IMR-90 (cell line): ENCODE measurements around the gene TGFB1. TPM values are rescaled to one million over a fixed set of nuclear protein-coding genes. Genes with fewer than 3 reads are reported as not detected.
A peak's percentile ranks its signal among the peaks of the same experiment; 100 is the strongest.

Experiments
- ATAC-seq: fragments of 200-7000 bp; cut with Tn5 transposase; 2 replicates; pipeline ENCODE4 v1.9.1; 2020; ENCODE audit warnings: low read depth, mild to moderate bottlenecking, moderate library complexity
- BruUV-seq: library from RNA; stranded (reverse); fragments of 400-500 nt; replicated peaks from 2 replicates; lab custom pipeline; 2021; lab: Mats Ljungman, UMichigan
- CTCF ChIA-PET: fragments of 300-600 bp; formaldehyde crosslinking; extraction: SDS; loops from one replicate; lab custom pipeline; 2021; ENCODE audit warnings: antibody characterized with exemption; lab: Yijun Ruan, JAX
- POLR2A ChIA-PET: fragments of 300-600 bp; sonication (Branson Sonifier 250); formaldehyde crosslinking; loops from one replicate; lab custom pipeline; 2022; ENCODE audit warnings: antibody characterized with exemption; ENCODE audit not compliant: unreplicated experiment; lab: Charles Lee
- DNase-seq: peaks from one replicate; pipeline ENCODE4 v3.0.0; 2013
- H2AFZ ChIP-seq: replicated peaks from 2 replicates; pipeline ENCODE3; 2013; ENCODE audit warnings: low read length, mild to moderate bottlenecking; ENCODE audit not compliant: poor library complexity
- H2AK5ac ChIP-seq: 2 replicates; pipeline ENCODE4 v1.6.1; 2013; ENCODE audit warnings: low read depth, low read length, inconsistent platforms
- H2AK9ac ChIP-seq: replicated peaks from 2 replicates; pipeline ENCODE3; 2013; ENCODE audit warnings: mild to moderate bottlenecking, low read depth, low read length, moderate library complexity; ENCODE audit not compliant: poor library complexity
- H2BK120ac ChIP-seq: 2 replicates; pipeline ENCODE4 v1.6.1; 2013; ENCODE audit warnings: low read depth, low read length, inconsistent platforms
- H2BK15ac ChIP-seq: 3 replicates; pipeline ENCODE4 v1.6.1; 2013; ENCODE audit warnings: low read depth, low read length, inconsistent platforms
- H2BK20ac ChIP-seq: 2 replicates; pipeline ENCODE4 v1.6.1; 2013; ENCODE audit warnings: low read depth, mild to moderate bottlenecking, inconsistent platforms, low read length, moderate library complexity
- H2BK5ac ChIP-seq: 2 replicates; pipeline ENCODE4 v1.6.1; 2013; ENCODE audit warnings: mild to moderate bottlenecking, low read depth, low read length, inconsistent platforms; ENCODE audit not compliant: poor library complexity, severe bottlenecking
- H3K14ac ChIP-seq: replicated peaks from 2 replicates; pipeline ENCODE4 v1.6.1; 2013; ENCODE audit warnings: low read depth, low read length, inconsistent platforms
- H3K18ac ChIP-seq: 2 replicates; pipeline ENCODE4 v1.6.1; 2013; ENCODE audit warnings: low read depth, low read length, control low read depth
- H3K23ac ChIP-seq: 2 replicates; pipeline ENCODE4 v1.6.1; 2013; ENCODE audit warnings: low read depth, low read length, inconsistent platforms
- H3K27ac ChIP-seq: 2 replicates; pipeline ENCODE4 v1.5.1; 2013; ENCODE audit warnings: mild to moderate bottlenecking, control low read depth, low read length; ENCODE audit not compliant: insufficient read depth
- H3K27me3 ChIP-seq: 2 replicates; pipeline ENCODE4 v1.6.1; 2013; ENCODE audit warnings: low read length; ENCODE audit not compliant: control insufficient read depth, insufficient read depth
- H3K36me3 ChIP-seq: 2 replicates; pipeline ENCODE4 v1.6.1; 2013; ENCODE audit warnings: low read length, mixed read lengths; ENCODE audit not compliant: control insufficient read depth, insufficient read depth
- H3K4ac ChIP-seq: 2 replicates; pipeline ENCODE4 v1.6.1; 2013; ENCODE audit warnings: low read depth, low read length, inconsistent platforms
- H3K4me1 ChIP-seq: 2 replicates; pipeline ENCODE4 v1.6.1; 2013; ENCODE audit warnings: low read length, mixed read lengths; ENCODE audit not compliant: control insufficient read depth, insufficient read depth
- H3K4me2 ChIP-seq: 2 replicates; pipeline ENCODE4 v1.6.1; 2013; ENCODE audit warnings: low read depth, mild to moderate bottlenecking, control low read depth, low read length, moderate library complexity
- H3K4me3 ChIP-seq: 2 replicates; pipeline ENCODE4 v1.5.1; 2013; ENCODE audit warnings: low read depth, mild to moderate bottlenecking, control low read depth, low read length, moderate library complexity; ENCODE audit not compliant: insufficient read depth
- H3K56ac ChIP-seq: 2 replicates; pipeline ENCODE4 v1.6.1; 2013; ENCODE audit warnings: low read length, inconsistent platforms; ENCODE audit not compliant: insufficient read depth; ENCODE audit errors: extremely low read depth
- H3K79me1 ChIP-seq, 2 experiments: 2 replicates each; pipeline ENCODE4 v1.6.1; 2013; ENCODE audit warnings: low read length in 2 of 2, inconsistent platforms in 1 of 2, low read depth in 1 of 2
- H3K9ac ChIP-seq: 2 replicates; pipeline ENCODE4 v1.6.1; 2013; ENCODE audit warnings: low read depth, low read length, control low read depth
- H3K9me1 ChIP-seq: 2 replicates; pipeline ENCODE4 v1.6.1; 2013; ENCODE audit warnings: low read length, inconsistent platforms; ENCODE audit not compliant: insufficient read depth
- H3K9me3 ChIP-seq: 2 replicates; pipeline ENCODE4 v1.6.1; 2013; ENCODE audit warnings: low read length; ENCODE audit not compliant: control insufficient read depth, insufficient read depth
- H4K20me1 ChIP-seq: 2 replicates; pipeline ENCODE4 v1.6.1; 2013; ENCODE audit warnings: low read length, inconsistent platforms; ENCODE audit not compliant: insufficient read depth
- H4K5ac ChIP-seq: 2 replicates; pipeline ENCODE4 v1.6.1; 2013; ENCODE audit warnings: mild to moderate bottlenecking, low read depth, low read length, control low read depth
- H4K8ac ChIP-seq, 2 experiments: 2 replicates each; pipeline ENCODE4 v1.6.1; 2013; ENCODE audit warnings: low read depth in 2 of 2, low read length in 2 of 2, control low read depth in 1 of 2, inconsistent platforms in 1 of 2
- H4K91ac ChIP-seq: 2 replicates; pipeline ENCODE4 v1.6.1; 2013; ENCODE audit warnings: low read depth, low read length, inconsistent platforms; ENCODE audit not compliant: insufficient read depth
- CEBPB ChIP-seq: IDR thresholded peaks from 2 replicates; pipeline ENCODE4 v1.6.1; 2012; ENCODE audit warnings: low read depth, low read length, improper control_type of control experiment
- SMC3 ChIP-seq: fragments of 150-350 bp; IDR thresholded peaks from 2 replicates; pipeline ENCODE4 v1.6.1; 2016; ENCODE audit warnings: low read depth, mild to moderate bottlenecking, antibody characterized with exemption, low read length, moderate library complexity
- WGBS, 2 experiments: methylation state at CpG; one replicate each; pipeline versions ENCODE4 v1.1.5 to v1.1.7; 2013; ENCODE audit warnings: missing lambda C conversion rate in 2 of 2; ENCODE audit not compliant: insufficient read length in 1 of 2; ENCODE audit errors: extremely low coverage in 2 of 2; 5-methylcytosine and 5-hydroxymethylcytosine counted together
- dilution Hi-C: fragments of 300-500 bp; cut with HindIII; formaldehyde crosslinking; loops from one replicate; pipeline ENCODE4 v1.14.3; 2018; ENCODE audit warnings: low sequenced_read_pairs; ENCODE audit not compliant: unreplicated experiment
- in situ Hi-C: fragments of 300-500 bp; cut with MboI; formaldehyde crosslinking; loops from 3 replicates; pipeline ENCODE4 v1.14.3; 2019; ENCODE audit warnings: low sequenced_read_pairs, inconsistent platforms, mixed read lengths
- intact Hi-C: fragments of 100-400 bp; cut with micrococcal nuclease; formaldehyde crosslinking; loops from 2 replicates; pipeline ENCODE4 v1.10.0; 2022
- polyA plus RNA-seq, 3 experiments: library from polyadenylated mRNA; depleted of rRNA; stranded (reverse); fragments of >200 nt; gene quantifications; 2 replicates each; pipeline ENCODE4 v1.2.3, GENCODE V29; 2012; ENCODE audit warnings: low replicate concordance in 1 of 3
- total RNA-seq: library from RNA; depleted of rRNA; stranded (reverse); fragments of >200 nt; gene quantifications from 2 replicates; pipeline ENCODE4 v1.2.3, GENCODE V29; 2012
- TF ChIP-seq, protein P1 (sequence below): fragments of 150-350 bp; IDR thresholded peaks from 2 replicates; pipeline ENCODE4 v1.6.1; 2016; ENCODE audit warnings: low read depth, mild to moderate bottlenecking, low read length, moderate library complexity, borderline replicate concordance

TGFB1 gene
- total and polyA plus RNA-seq, 2 of the 4 experiments (the other 2 are of a cell fraction): 3.2 to 26.7 TPM

DNA sequence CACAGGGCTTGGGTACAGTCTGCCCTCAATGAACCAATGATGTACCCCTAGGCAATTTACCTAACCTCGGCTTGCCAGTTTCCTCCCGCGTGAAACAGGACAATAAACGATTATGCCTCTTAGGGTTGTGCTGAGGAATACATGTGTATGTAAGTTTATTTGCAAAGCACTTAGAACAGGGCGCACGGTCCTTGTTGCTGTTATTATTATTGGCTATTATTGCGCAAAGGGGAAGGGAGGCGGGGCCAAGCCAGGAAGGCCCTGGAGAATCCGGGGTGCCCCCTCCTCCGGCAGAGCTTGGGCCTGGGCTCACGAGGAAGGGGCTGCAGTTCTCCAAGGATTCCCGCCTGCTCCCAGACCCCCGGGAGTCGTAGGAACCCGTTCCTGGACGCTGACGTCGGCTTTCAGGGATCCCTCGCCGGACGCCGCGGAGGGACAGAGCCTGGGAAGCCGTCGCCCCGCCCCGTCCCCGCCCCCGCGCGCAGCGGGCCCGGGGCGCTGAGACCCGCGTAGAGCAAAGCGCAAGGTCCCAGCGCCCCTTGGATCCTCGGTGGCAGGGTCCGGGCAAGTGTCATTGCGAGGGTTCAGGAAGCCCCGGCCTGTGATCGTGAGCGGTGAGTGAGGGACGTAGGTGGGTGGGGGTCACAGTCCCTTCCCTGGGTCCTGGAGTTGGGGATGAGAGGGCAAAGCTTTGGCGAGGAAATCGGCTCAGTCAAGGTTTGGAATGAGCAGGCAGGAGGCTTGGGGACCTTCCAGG is 22.7 kb upstream of the TGFB1 start, which contains the start of gene TMEM91:
Gene TMEM91 (plus strand): TSS at position 293 of the 757 bp plus-strand sequence. CDS start 1,777 bp downstream, outside the sequence.
- Histone ChIP-seq H4K20me1 (peaks cover 3% of the 10 kb centered on the region; the same call in 1 of the 2 replicates), H3K9ac (peak within 1 kb of the TSS; percentile 67), H3K36me3 (no peaks in the 10 kb centered on the region; the same call in 1 of the 2 replicates), H2AFZ (peak within 1 kb of the TSS; percentile 97), H3K56ac (no peak within 1 kb of the TSS), H3K4me3 (peak within 1 kb of the TSS; percentile 75), H3K18ac (peak within 1 kb of the TSS; percentile 54; the same call in 1 of the 2 replicates), H3K27me3 (no peaks in the 10 kb centered on the region), H3K9me3 (no peaks in the 10 kb centered on the region), H4K8ac (peak within 1 kb of the TSS in 1 of 2 experiments; percentile 54; a peak in 2 of 4 replicates), H3K14ac (peak within 1 kb of the TSS; percentile 90), H4K5ac (peak within 1 kb of the TSS; percentile 80), H3K79me1 (peaks cover 0 to 26% of the 10 kb centered on the region in 2 experiments; a peak in 3 of 4 replicates), H2BK20ac (no peak within 1 kb of the TSS), H2BK15ac (no peak within 1 kb of the TSS; the same call in 2 of the 3 replicates), H2AK9ac (peak within 1 kb of the TSS; percentile 71), H2BK120ac (peak within 1 kb of the TSS; percentile 71), H3K4ac (peak within 1 kb of the TSS; percentile 80), H2BK5ac (no peak within 1 kb of the TSS), H4K91ac (peak within 1 kb of the TSS; percentile 62; the same call in 1 of the 2 replicates), H3K4me1 (peaks cover 9% of the 10 kb centered on the region), H3K27ac (no peak within 1 kb of the TSS; the same call in 1 of the 2 replicates), H3K23ac (peak within 1 kb of the TSS; percentile 41), H2AK5ac (peak within 1 kb of the TSS; percentile 36; the same call in 1 of the 2 replicates), H3K4me2 (peak within 1 kb of the TSS; percentile 92), H3K9me1 (peaks cover 10% of the 10 kb centered on the region)
- intact Hi-C loops: no loop called here
- no TSS peak for BruUV-seq
- CTCF ChIA-PET: no interaction called here
- dilution Hi-C loops: no loop called here
- TF ChIP-seq SMC3 (no peak), CEBPB (peak; percentile 93)
- TF ChIP-seq, protein P1, sequence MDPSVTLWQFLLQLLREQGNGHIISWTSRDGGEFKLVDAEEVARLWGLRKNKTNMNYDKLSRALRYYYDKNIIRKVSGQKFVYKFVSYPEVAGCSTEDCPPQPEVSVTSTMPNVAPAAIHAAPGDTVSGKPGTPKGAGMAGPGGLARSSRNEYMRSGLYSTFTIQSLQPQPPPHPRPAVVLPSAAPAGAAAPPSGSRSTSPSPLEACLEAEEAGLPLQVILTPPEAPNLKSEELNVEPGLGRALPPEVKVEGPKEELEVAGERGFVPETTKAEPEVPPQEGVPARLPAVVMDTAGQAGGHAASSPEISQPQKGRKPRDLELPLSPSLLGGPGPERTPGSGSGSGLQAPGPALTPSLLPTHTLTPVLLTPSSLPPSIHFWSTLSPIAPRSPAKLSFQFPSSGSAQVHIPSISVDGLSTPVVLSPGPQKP: no peak
- POLR2A ChIA-PET: no interaction called here
- 3% methylated on average over 26 of the region's 47 CpGs; no CpG with 5 or more reads in 1 of the 2 experiments for WGBS, 2 experiments
- in situ Hi-C loops: no loop called here
- DNase-seq (no peak), ATAC-seq (peak; percentile 63)
